Heart left ventricle (tissue), 16 donors: ENCODE results near the gene SND1. TPM values are rescaled to one million over a fixed set of nuclear protein-coding genes. Genes with fewer than 3 reads are reported as not detected.

Source experiments
- ATAC-seq, 4 donors: fragments of 200-7000 bp; cut with Tn5 transposase; one replicate each; pipeline ENCODE4 v1.9.1; 2020 to 2022; ENCODE audit warnings: moderate library complexity in 4 of 4, mild to moderate bottlenecking in 3 of 4, moderate number of reproducible peaks in 1 of 4
- DNase-seq, 5 donors: peaks; one replicate each; pipeline ENCODE4 v3.0.0-alpha.2; 2020
- H3K27ac ChIP-seq, 12 donors: fragments of 200-600 bp; sonication (generic) in 4 of 12; one replicate each; pipeline versions ENCODE4 v1.5.0 to v1.8.0; 2016 to 2022; ENCODE audit warnings: mild to moderate bottlenecking in 2 of 12
- H3K27me3 ChIP-seq, 9 donors: fragments of 200-600 bp; sonication (generic) in 2 of 9; one replicate each; pipeline versions ENCODE4 v1.5.1 to v1.8.0; 2016 to 2022; ENCODE audit warnings: mild to moderate bottlenecking in 3 of 9
- H3K36me3 ChIP-seq, 9 donors: fragments of 200-600 bp; sonication (generic) in 2 of 9; one replicate each; pipeline versions ENCODE4 v1.5.0 to v1.8.0; 2018 to 2022; ENCODE audit warnings: mild to moderate bottlenecking in 2 of 9
- H3K4me1 ChIP-seq, 12 donors: fragments of 200-600 bp; sonication (generic) in 4 of 12; one replicate each; pipeline versions ENCODE4 v1.5.0 to v1.8.0; 2016 to 2022; ENCODE audit warnings: mild to moderate bottlenecking in 3 of 12
- H3K4me3 ChIP-seq, 12 donors: fragments of 200-600 bp; sonication (generic) in 4 of 12; one replicate each; pipeline versions ENCODE4 v1.5.0 to v1.8.0; 2017 to 2022; ENCODE audit warnings: mild to moderate bottlenecking in 9 of 12, moderate library complexity in 4 of 12
- H3K9me3 ChIP-seq, 12 donors: fragments of 200-600 bp; sonication (generic) in 4 of 12; one replicate each; pipeline versions ENCODE4 v1.5.0 to v1.8.0; 2016 to 2022; ENCODE audit warnings: mild to moderate bottlenecking in 1 of 12
- CTCF ChIP-seq, 12 donors: fragments of 200-600 bp; sonication (generic) in 4 of 12; IDR thresholded peaks; one replicate each; pipeline versions ENCODE4 v1.5.0 to v1.8.0; 2018 to 2022; ENCODE audit warnings: antibody characterized with exemption in 12 of 12, mild to moderate bottlenecking in 5 of 12
- POLR2A ChIP-seq, 2 donors: fragments of 450-650 bp; IDR thresholded peaks; one replicate each; pipeline ENCODE4 v1.6.1; 2017; ENCODE audit warnings: antibody characterized with exemption in 2 of 2, mild to moderate bottlenecking in 2 of 2, moderate library complexity in 2 of 2
- whole genome bisulfite sequencing, 4 donors: extraction: QIAGEN DNeasy Blood & Tissue Kit in 2 of 4; methylation state at CpG; one replicate each; pipeline versions ENCODE4 v1.1.5 to v1.1.7; 2013 to 2018; 5-methylcytosine and 5-hydroxymethylcytosine counted together
- intact Hi-C, 10 donors: fragments of 100-400 bp; cut with DNase I; formaldehyde crosslinking; loops; one replicate each; pipeline versions ENCODE4 v1.11.1 to v1.14.2; 2022
- polyA plus RNA-seq, 2 donors: library from polyadenylated mRNA; stranded (reverse); fragments of 200-250 nt; gene quantifications; one replicate each; pipeline ENCODE4 v1.2.3, GENCODE V29; 2013
- total RNA-seq, 9 donors: library from RNA; depleted of rRNA in 2 of 9; stranded (reverse); fragments of >200 nt in 2 of 9; fragmentation: NEBNext Ultra II Directional in 3 of 9; extraction: Animal tissue kit (Norgen Biotek cat#: 25700) in 3 of 9; gene quantifications; one replicate each; pipeline versions ENCODE4 v1.1.0 to v1.2.4, GENCODE V29; 2016 to 2023
- donor health status: ischemic (EF 13 %, LVEDD 7.1; RV severe dilation, severe dysfunction).
- donor health status: healthy with polysubstance abuse.
- donor health status: DM: no; HTN: yes; CAD: no.
- donor health status: DM: no; HTN: no; CAD: no.
- donor health status: ischemic (EF 25% LVEDD 6.9; RV normal size, moderate dysfunction).
- donor health status: ischemic (EF 25% LVEDD 5.7; RV mildly dilated, moderate dysfunction).
- donor health status: healthy.
- donor health status: DM: yes; HTN: yes; CAD: no.
- donor health status: ischemic (EF 35%, LVEDD 5.7; RV mildly dilated, moderate dysfunction).
- donor health status: nonischemic (EF 11% LVEDD 7.7; RV severe dilation, severe dysfunction).
- donor health status: DM: yes; HTN: yes; CAD: no.
- donor health status: PGD.
- donor health status: ischemic (EF 29% LVEDD 5.4; RV normal size, mild dysfunction).
- donor health status: nonischemic (EF 23%, LVEDD 6.1; RV moderate dilation, normal function).

SND1 gene
- total and polyA plus RNA-seq, 11 donors: 45.6 to 115 (median 76.3) TPM

GRCh38 chr7:127619681-127620405 is 32.2 kb upstream of the SND1 start:
- Histone ChIP-seq H3K4me3 (no peak overlapping the region), H3K27me3 (peaks cover 0 to 79% (median 25%) of the 10 kb centered on the region in 9 donors), H3K27ac (no peak overlapping the region), H3K9me3 (no peaks in the 10 kb centered on the region), H3K36me3 (no peaks in the 10 kb centered on the region), H3K4me1 (peaks cover 0 to 3% (median 0%) of the 10 kb centered on the region in 12 donors)
- ATAC-seq (no peak), DNase-seq (no peak)
- intact Hi-C loops: no loop called here
- TF ChIP-seq CTCF (IDR thresholded peaks at IDR 0.05) (no peak), POLR2A (IDR thresholded peaks at IDR 0.05) (no peak)
- 5 to 16% (median 8%) methylated on average over 18 to 27 of the region's 27 CpGs for WGBS, 4 donors

- Histone ChIP-seq H3K27me3 (peaks cover 0 to 71% (median 24%) of the 10 kb centered on the region in 9 donors), H3K4me1 (peaks cover 0 to 3% (median 0%) of the 10 kb centered on the region in 12 donors), H3K27ac (no peak overlapping the region), H3K36me3 (no peaks in the 10 kb centered on the region), H3K4me3 (no peak overlapping the region), H3K9me3 (no peaks in the 10 kb centered on the region)
- no peak for DNase-seq
- TF ChIP-seq CTCF (IDR thresholded peaks at IDR 0.05): no peak
- no peak for TF ChIP-seq POLR2A (IDR thresholded peaks at IDR 0.05)
- peak in 1 of 4 donors; percentile 22 for ATAC-seq
- intact Hi-C loops: no loop called here
- WGBS, 4 donors: 2 to 3% (median 3%) methylated on average over 19 to 24 of the region's 24 CpGs
Measured at GRCh38 chr7:127620406-127621233, 31.4 kb upstream of the SND1 start.

- DNase-seq (no peak), ATAC-seq (no peak)
- Histone ChIP-seq H3K4me1 (no peaks in the 10 kb centered on the region), H3K27me3 (peaks cover 0 to 27% (median 4%) of the 10 kb centered on the region in 9 donors), H3K27ac (no peak overlapping the region), H3K4me3 (no peak overlapping the region), H3K36me3 (no peaks in the 10 kb centered on the region), H3K9me3 (no peaks in the 10 kb centered on the region)
- intact Hi-C loops: no loop called here
- TF ChIP-seq POLR2A (IDR thresholded peaks at IDR 0.05): no peak
- no peak for TF ChIP-seq CTCF (IDR thresholded peaks at IDR 0.05)
Measured at GRCh38 chr7:127625331-127625730, 26.7 kb upstream of the SND1 start.

GRCh38 chr7:127628445-127628844 is 23.5 kb upstream of the SND1 start:
- Histone ChIP-seq H3K36me3 (no peaks in the 10 kb centered on the region), H3K27ac (no peak overlapping the region), H3K4me3 (no peak overlapping the region), H3K27me3 (peaks cover 0 to 5% (median 0%) of the 10 kb centered on the region in 9 donors), H3K4me1 (no peaks in the 10 kb centered on the region), H3K9me3 (no peaks in the 10 kb centered on the region)
- no peak for TF ChIP-seq CTCF (IDR thresholded peaks at IDR 0.05)
- TF ChIP-seq POLR2A (IDR thresholded peaks at IDR 0.05): no peak
- no peak for DNase-seq
- intact Hi-C loops: no loop called here
- 45 to 53% (median 52%) methylated on average over 3 of the region's 3 CpGs for WGBS, 4 donors
- ATAC-seq: no peak
